ENCODE data around the gene MAPK1IP1L.

The MAPK1IP1L gene

GRCh38 chr14:55026793-55027561, 24.5 kb upstream of the MAPK1IP1L start, which contains the start of the genes SOCS4 and WDHD1 (continued):
- TF ChIP-seq ZNF544 (tag by site-specific recombination; IDR thresholded peaks at IDR 0.05) (no peak), KLF16 (tag by site-specific recombination; IDR thresholded peaks at IDR 0.05) (peak; percentile 78), MEIS1 (CRISPR knock-in tag; IDR thresholded peaks at IDR 0.05; ENCODE audit: borderline replicate concordance) (no peak), ZNF10 (tag by site-specific recombination; IDR thresholded peaks at IDR 0.05) (0 out of 2 replicates have a peak, but pooled peaks have one; percentile 48), ZNF311 (tag by site-specific recombination; IDR thresholded peaks at IDR 0.05; ENCODE audit: borderline replicate concordance) (no peak), ZNF184 (tag by site-specific recombination; IDR thresholded peaks at IDR 0.05) (0 out of 2 replicates have a peak, but pooled peaks have one; percentile 29), SP7 (tag by site-specific recombination; IDR thresholded peaks at IDR 0.05) (peak; percentile 83; the same call in 1 of the 2 replicates), ZNF707 (tag by site-specific recombination; IDR thresholded peaks at IDR 0.05) (no peak), ZNF24 (tag by site-specific recombination; IDR thresholded peaks at IDR 0.05) (no peak), ZNF488 (tag by site-specific recombination; IDR thresholded peaks at IDR 0.05) (no peak), ZNF664 (tag by site-specific recombination; IDR thresholded peaks at IDR 0.05) (no peak), ZNF530 (tag by site-specific recombination; IDR thresholded peaks at IDR 0.05; ENCODE audit: low read depth) (no peak), ZBTB20 (tag by site-specific recombination; IDR thresholded peaks at IDR 0.05) (peak; percentile 90), ZNF768 (tag by site-specific recombination; IDR thresholded peaks at IDR 0.05) (no peak), ZNF398 (tag by site-specific recombination; IDR thresholded peaks at IDR 0.05) (peak; percentile 76), YY2 (tag by site-specific recombination; IDR thresholded peaks at IDR 0.05) (peak; percentile 63), INSM2 (tag by site-specific recombination; IDR thresholded peaks at IDR 0.05) (peak; percentile 65; the same call in 1 of the 2 replicates), OSR2 (tag by site-specific recombination; IDR thresholded peaks at IDR 0.05) (no peak; the same call in 1 of the 2 replicates), REST (tag by site-specific recombination; IDR thresholded peaks at IDR 0.05) (no peak; the same call in 1 of the 2 replicates), TRIM28 (IDR thresholded peaks at IDR 0.05; ENCODE audit: borderline replicate concordance, low read length) (peak; percentile 89; the same call in 1 of the 2 replicates), KLF10 (tag by site-specific recombination; IDR thresholded peaks at IDR 0.05) (no peak), ZNF2 (tag by site-specific recombination; IDR thresholded peaks at IDR 0.05) (peak; percentile 76), ZNF121 (tag by site-specific recombination; IDR thresholded peaks at IDR 0.05) (0 out of 2 replicates have a peak, but pooled peaks have one; percentile 20), WT1 (tag by site-specific recombination; IDR thresholded peaks at IDR 0.05) (peak; percentile 74), ZIC2 (tag by site-specific recombination; IDR thresholded peaks at IDR 0.05) (peak; percentile 72), ZNF560 (tag by site-specific recombination; IDR thresholded peaks at IDR 0.05; ENCODE audit: borderline replicate concordance) (no peak), ZNF354C (tag by site-specific recombination; IDR thresholded peaks at IDR 0.05; ENCODE audit: borderline replicate concordance, low read depth) (no peak)
- TF ChIP-seq, protein P1, sequence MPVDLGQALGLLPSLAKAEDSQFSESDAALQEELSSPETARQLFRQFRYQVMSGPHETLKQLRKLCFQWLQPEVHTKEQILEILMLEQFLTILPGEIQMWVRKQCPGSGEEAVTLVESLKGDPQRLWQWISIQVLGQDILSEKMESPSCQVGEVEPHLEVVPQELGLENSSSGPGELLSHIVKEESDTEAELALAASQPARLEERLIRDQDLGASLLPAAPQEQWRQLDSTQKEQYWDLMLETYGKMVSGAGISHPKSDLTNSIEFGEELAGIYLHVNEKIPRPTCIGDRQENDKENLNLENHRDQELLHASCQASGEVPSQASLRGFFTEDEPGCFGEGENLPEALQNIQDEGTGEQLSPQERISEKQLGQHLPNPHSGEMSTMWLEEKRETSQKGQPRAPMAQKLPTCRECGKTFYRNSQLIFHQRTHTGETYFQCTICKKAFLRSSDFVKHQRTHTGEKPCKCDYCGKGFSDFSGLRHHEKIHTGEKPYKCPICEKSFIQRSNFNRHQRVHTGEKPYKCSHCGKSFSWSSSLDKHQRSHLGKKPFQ (tag by site-specific recombination; IDR thresholded peaks at IDR 0.05): 0 out of 2 replicates have a peak, but pooled peaks have one; percentile 15
